ENCODE data around the gene RIMBP2. TPM values are rescaled to one million over a fixed set of nuclear protein-coding genes. Genes with fewer than 3 reads are reported as not detected.
"Not testable (repeated sequence)": the region's sequence is repeated elsewhere in the genome, so short reads cannot be mapped to it uniquely, and the experiment has no call there.

RIMBP2 gene
- total RNA-seq, 4 donors from 2014 or later = 0.22 to 1.4 (median 1.2) TPM; not detected in 1

DNA sequence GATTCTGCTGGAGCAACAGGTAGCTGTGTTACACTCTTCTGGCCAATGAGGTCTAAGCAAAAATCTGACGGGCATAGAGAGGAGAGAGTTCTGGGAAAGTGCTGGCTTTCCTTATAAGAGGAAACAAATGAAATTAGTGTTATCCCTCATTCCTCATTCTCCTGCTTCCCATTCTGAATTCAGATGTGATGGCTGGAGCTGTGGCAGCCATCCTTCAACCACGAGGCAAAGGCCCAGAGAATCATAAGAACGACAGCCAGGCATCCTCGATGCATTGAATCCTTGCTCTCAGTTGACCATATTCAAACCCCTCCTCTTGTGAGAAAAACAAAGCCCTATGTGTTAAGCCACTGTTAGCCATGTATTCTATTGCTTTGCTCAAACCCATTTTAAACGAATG lies 27.5 kb upstream of the RIMBP2 start:
- Histone ChIP-seq H3K36me3 (no peaks in the 10 kb centered on the region), H3K4me1 (peaks cover 0 to 7% (median 2%) of the 10 kb centered on the region in 4 donors), H3K4me3 (no peak overlapping the region), H3K27me3 (no peaks in the 10 kb centered on the region), H3K27ac (no peak overlapping the region), H3K9me3 (peaks cover 0 to 8% (median 0%) of the 10 kb centered on the region in 4 donors)
- no peak for DNase-seq (ENCODE audit: low spot score in 2 of 2)
- WGBS, 2 donors = 89 to 90% methylated on average over 5 of the region's 5 CpGs
- TF ChIP-seq EP300 (IDR thresholded peaks at IDR 0.05) (no peak), POLR2A (IDR thresholded peaks at IDR 0.05) (no peak)
- TF ChIP-seq, protein P1, sequence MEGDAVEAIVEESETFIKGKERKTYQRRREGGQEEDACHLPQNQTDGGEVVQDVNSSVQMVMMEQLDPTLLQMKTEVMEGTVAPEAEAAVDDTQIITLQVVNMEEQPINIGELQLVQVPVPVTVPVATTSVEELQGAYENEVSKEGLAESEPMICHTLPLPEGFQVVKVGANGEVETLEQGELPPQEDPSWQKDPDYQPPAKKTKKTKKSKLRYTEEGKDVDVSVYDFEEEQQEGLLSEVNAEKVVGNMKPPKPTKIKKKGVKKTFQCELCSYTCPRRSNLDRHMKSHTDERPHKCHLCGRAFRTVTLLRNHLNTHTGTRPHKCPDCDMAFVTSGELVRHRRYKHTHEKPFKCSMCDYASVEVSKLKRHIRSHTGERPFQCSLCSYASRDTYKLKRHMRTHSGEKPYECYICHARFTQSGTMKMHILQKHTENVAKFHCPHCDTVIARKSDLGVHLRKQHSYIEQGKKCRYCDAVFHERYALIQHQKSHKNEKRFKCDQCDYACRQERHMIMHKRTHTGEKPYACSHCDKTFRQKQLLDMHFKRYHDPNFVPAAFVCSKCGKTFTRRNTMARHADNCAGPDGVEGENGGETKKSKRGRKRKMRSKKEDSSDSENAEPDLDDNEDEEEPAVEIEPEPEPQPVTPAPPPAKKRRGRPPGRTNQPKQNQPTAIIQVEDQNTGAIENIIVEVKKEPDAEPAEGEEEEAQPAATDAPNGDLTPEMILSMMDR (IDR thresholded peaks at IDR 0.05) = no peak

DNA sequence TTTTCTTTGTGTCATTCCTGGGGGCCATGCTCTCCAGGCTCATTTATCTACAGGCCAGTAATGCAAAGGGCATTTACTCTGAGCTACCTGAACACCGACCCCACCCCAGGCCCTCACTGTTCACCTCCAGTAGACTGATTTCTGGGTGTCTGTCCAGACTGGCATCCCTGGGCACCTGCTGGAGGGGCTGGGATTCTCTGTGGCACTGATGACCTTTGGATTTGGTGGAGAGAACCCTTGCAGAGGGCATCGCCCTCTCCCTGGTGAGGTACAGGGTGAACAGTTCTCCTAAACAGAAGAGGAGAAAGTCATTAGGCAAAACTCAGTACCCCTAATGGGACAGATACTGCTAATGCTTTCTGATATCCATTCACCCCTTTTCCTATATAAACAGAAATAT lies 27.1 kb upstream of the RIMBP2 start:
- WGBS, 2 donors = 97 to 100% methylated on average over 2 of the region's 2 CpGs
- Histone ChIP-seq H3K4me3 (no peak overlapping the region), H3K36me3 (no peaks in the 10 kb centered on the region), H3K27me3 (no peaks in the 10 kb centered on the region), H3K9me3 (peaks cover 0 to 12% (median 0%) of the 10 kb centered on the region in 4 donors), H3K4me1 (peaks cover 0 to 5% (median 2%) of the 10 kb centered on the region in 4 donors), H3K27ac (no peak overlapping the region)
- TF ChIP-seq, protein P1 (IDR thresholded peaks at IDR 0.05) = no peak
- DNase-seq (ENCODE audit: low spot score in 2 of 2) = no peak

DNA sequence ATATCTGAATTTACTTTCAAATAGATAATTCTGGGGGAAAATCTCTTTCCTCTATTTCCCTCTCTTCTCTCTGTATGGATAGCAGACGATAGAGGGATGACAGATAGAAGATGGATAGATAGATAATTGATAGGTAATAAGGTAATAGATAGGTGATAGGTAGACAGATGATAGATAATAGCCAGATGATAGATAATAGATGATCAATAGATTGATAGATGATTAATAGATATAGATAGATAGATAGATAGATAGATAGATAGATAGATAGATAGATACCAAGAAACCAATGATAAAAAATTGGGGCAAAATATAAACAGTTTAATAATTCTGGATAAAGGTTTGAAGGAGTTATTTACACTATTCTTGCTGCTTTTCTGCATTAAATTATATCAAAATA lies 26.6 kb upstream of the RIMBP2 start:
- Histone ChIP-seq H3K4me3 (no peak overlapping the region), H3K9me3 (peaks cover 0 to 12% (median 0%) of the 10 kb centered on the region in 4 donors), H3K27me3 (no peaks in the 10 kb centered on the region), H3K4me1 (peaks cover 0 to under 1% (median 0%) of the 10 kb centered on the region in 4 donors), H3K27ac (no peak overlapping the region), H3K36me3 (no peaks in the 10 kb centered on the region)
- 77 to 83% methylated on average over 1 of the region's 1 CpG for WGBS, 2 donors
- DNase-seq (ENCODE audit: low spot score in 2 of 2) = no peak
- TF ChIP-seq POLR2A (IDR thresholded peaks at IDR 0.05) (no peak), EP300 (IDR thresholded peaks at IDR 0.05) (no peak)
- TF ChIP-seq, protein P1 (IDR thresholded peaks at IDR 0.05) = no peak

DNA sequence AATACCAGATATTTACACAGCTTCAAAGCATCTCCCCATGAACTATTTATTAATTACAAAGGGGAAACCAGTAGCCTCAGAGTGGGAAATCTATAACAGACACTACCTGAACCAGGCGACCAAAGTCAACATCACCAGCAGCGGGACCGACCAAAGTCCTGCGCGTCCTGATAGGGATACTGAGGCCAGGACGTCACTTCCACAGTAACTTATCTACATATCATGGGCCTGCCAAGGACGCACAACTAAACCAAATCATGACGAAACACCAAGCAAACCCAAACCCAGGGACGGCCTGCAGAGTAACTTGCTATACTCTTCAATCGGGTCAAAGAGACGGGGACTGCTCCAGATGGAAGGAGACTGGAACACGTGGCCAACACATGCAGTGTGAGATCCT lies 26.0 kb upstream of the RIMBP2 start:
- 86 to 89% methylated on average over 12 of the region's 12 CpGs for WGBS, 2 donors
- Histone ChIP-seq H3K9me3 (peaks cover 0 to 12% (median 0%) of the 10 kb centered on the region in 4 donors), H3K27me3 (no peaks in the 10 kb centered on the region), H3K4me3 (no peak overlapping the region), H3K27ac (no peak overlapping the region), H3K36me3 (no peaks in the 10 kb centered on the region), H3K4me1 (no peaks in the 10 kb centered on the region)
- no peak for DNase-seq (ENCODE audit: low spot score in 2 of 2)
- TF ChIP-seq, protein P1 (IDR thresholded peaks at IDR 0.05) = no peak
- TF ChIP-seq EP300 (IDR thresholded peaks at IDR 0.05) = no peak
- no peak for TF ChIP-seq POLR2A (IDR thresholded peaks at IDR 0.05)

DNA sequence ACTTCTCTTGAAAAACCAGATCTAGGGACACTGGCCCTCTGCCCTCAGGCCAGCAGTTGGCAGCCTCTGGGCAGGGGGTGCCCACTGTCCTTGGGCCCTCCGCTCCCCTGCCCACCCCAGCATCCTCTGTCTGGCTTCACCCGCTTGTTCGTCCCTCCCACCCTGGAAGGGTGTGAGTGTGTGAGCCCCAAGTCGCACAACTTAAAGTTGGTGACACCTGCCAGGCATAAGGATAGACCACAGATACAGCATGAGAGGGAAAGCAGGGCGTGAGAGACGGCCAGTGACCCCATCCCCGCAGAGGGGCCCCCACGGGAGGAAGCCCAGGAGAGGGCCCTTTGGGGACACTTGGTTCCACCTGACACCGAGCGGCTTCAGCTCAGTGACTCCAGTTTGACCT lies 23.5 kb upstream of the RIMBP2 start:
- TF ChIP-seq, protein P1 (IDR thresholded peaks at IDR 0.05) = no peak
- TF ChIP-seq POLR2A (IDR thresholded peaks at IDR 0.05) (no peak), EP300 (IDR thresholded peaks at IDR 0.05) (no peak)
- 80 to 83% methylated on average over 10 of the region's 10 CpGs for WGBS, 2 donors

DNA sequence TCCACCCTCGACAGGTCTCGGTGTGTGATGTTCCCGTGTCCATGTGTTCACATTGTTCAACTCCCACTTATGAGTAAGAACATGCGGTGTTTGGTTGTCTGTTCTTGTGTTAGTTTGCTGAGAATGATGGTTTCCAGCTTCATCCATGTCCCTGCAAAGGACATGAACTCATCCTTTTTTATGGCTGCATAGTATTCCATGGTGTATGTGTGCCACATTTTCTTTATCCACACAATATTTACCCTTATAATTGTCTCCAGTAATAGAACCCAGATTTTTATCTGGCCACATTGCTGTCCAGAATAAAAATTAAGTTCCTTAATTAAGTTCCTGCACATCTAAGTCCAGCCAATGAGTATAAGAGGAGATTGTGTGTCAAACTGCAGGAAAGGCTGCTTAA lies 22.3 kb upstream of the RIMBP2 start:
- not testable (repeated sequence) for H3K36me3 ChIP-seq; H3K4me1 ChIP-seq; H3K4me3 ChIP-seq; H3K27me3 ChIP-seq; H3K27ac ChIP-seq; H3K9me3 ChIP-seq; DNase-seq (ENCODE audit: low spot score in 2 of 2)
- 94 to 100% methylated on average over 4 of the region's 4 CpGs for WGBS, 2 donors

More for the DNA sequence above, 23.5 kb upstream of the RIMBP2 start:
- Histone ChIP-seq H3K36me3 (no peaks in the 10 kb centered on the region), H3K4me1 (no peaks in the 10 kb centered on the region), H3K27ac (no peak overlapping the region), H3K9me3 (peaks cover 0 to 12% (median 0%) of the 10 kb centered on the region in 4 donors), H3K4me3 (no peak overlapping the region), H3K27me3 (no peaks in the 10 kb centered on the region)
- DNase-seq (ENCODE audit: low spot score in 2 of 2) = no peak

Data from tibial nerve (tissue), 4 donors.